ENCODE data around the gene FAM163B. TPM values are rescaled to one million over a fixed set of nuclear protein-coding genes. Genes with fewer than 3 reads are reported as not detected.

FAM163B gene
- total RNA-seq, 4 donors from 2014 or later = not detected

DNA sequence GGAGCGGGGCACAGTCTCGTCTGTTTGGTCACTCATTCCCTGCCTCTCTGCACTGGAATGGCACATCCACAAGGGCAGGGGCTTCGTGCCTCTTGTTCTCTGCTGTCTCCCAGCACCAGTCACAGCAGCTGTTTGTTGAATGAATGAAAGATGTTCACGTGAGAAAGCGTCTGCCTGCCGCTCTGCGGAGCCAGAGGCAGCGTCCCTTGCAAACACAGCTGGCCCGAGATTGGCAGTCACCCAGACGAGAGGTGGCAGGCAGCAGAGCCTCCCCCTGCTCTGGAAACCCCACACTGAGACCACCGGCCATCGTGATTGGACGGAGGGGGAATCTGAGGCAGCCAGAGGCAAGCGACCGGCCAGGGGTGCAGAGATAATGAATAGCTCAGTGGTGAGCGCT lies 6.0 kb upstream of the FAM163B start:
- no peaks in the 10 kb centered on the region for H3K36me3 ChIP-seq
- WGBS = 28% methylated on average over 15 of the region's 16 CpGs
- no peak for DNase-seq (ENCODE audit: extremely low spot score)
- no peak overlapping the region for H3K27ac ChIP-seq (replicated peaks in 1 of 4)
- TF ChIP-seq POLR2AphosphoS5 (IDR thresholded peaks at IDR 0.05) (no peak), EP300 (IDR thresholded peaks at IDR 0.05) (no peak), POLR2A (IDR thresholded peaks at IDR 0.05; ENCODE audit: low read depth) (no peak)
- TF ChIP-seq, protein P1, sequence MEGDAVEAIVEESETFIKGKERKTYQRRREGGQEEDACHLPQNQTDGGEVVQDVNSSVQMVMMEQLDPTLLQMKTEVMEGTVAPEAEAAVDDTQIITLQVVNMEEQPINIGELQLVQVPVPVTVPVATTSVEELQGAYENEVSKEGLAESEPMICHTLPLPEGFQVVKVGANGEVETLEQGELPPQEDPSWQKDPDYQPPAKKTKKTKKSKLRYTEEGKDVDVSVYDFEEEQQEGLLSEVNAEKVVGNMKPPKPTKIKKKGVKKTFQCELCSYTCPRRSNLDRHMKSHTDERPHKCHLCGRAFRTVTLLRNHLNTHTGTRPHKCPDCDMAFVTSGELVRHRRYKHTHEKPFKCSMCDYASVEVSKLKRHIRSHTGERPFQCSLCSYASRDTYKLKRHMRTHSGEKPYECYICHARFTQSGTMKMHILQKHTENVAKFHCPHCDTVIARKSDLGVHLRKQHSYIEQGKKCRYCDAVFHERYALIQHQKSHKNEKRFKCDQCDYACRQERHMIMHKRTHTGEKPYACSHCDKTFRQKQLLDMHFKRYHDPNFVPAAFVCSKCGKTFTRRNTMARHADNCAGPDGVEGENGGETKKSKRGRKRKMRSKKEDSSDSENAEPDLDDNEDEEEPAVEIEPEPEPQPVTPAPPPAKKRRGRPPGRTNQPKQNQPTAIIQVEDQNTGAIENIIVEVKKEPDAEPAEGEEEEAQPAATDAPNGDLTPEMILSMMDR (IDR thresholded peaks at IDR 0.05) = no peak
- no peak overlapping the region for H3K4me3 ChIP-seq
- intact Hi-C loops (cut with DNase I) = no loop called here
- no peaks in the 10 kb centered on the region for H3K9me3 ChIP-seq
- peaks cover 2 to 96% (median 5%) of the 10 kb centered on the region in 4 donors for H3K27me3 ChIP-seq
- H3K4me1 ChIP-seq = no peaks in the 10 kb centered on the region

DNA sequence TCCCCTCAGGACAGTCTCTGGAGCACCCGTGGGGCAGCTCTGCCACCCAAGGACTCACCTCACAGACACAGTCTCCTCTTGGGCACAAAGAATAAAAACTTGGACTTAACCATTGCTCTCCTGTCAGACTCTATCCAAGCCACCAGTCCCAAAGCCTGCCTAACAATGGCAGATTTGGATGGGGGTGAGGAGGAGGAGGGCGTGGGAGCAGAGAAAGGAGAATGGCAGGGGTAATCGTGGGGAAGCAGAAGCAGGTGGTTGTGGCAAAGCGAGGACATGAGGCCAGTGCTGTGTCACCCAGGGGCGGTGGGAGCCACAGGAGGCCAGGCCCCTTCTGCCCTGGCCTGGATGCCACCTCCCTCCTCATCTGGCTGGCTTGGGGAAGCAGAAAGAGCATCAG lies 5.5 kb upstream of the FAM163B start:
- DNase-seq (ENCODE audit: extremely low spot score) = no peak
- no peak overlapping the region for H3K4me3 ChIP-seq
- H3K9me3 ChIP-seq = no peaks in the 10 kb centered on the region
- intact Hi-C loops (cut with DNase I) = no loop called here
- 73% methylated on average over 4 of the region's 5 CpGs for WGBS
- H3K4me1 ChIP-seq = peaks cover 0 to under 1% (median 0%) of the 10 kb centered on the region in 4 donors
- TF ChIP-seq EP300 (IDR thresholded peaks at IDR 0.05) (no peak), POLR2AphosphoS5 (IDR thresholded peaks at IDR 0.05) (no peak), POLR2A (IDR thresholded peaks at IDR 0.05; ENCODE audit: low read depth) (no peak)
- TF ChIP-seq, protein P1 (IDR thresholded peaks at IDR 0.05) = no peak
- H3K27ac ChIP-seq (replicated peaks in 1 of 4) = no peak overlapping the region
- no peaks in the 10 kb centered on the region for H3K36me3 ChIP-seq
- peaks cover 2 to 98% (median 9%) of the 10 kb centered on the region in 4 donors for H3K27me3 ChIP-seq

- Histone ChIP-seq H3K27ac (replicated peaks in 1 of 4) (no peak overlapping the region), H3K4me3 (no peak overlapping the region)
- 69% methylated on average over 9 of the region's 10 CpGs for WGBS
Measured at GRCh38 chr9:133614056-133614455, 4.9 kb upstream of the FAM163B start.

GRCh38 chr9:133613432-133613831 lies 4.2 kb upstream of the FAM163B start:
- Histone ChIP-seq H3K4me3 (no peak overlapping the region), H3K9me3 (no peaks in the 10 kb centered on the region), H3K36me3 (no peaks in the 10 kb centered on the region), H3K27me3 (peaks cover 2 to 100% (median 19%) of the 10 kb centered on the region in 4 donors), H3K27ac (replicated peaks in 1 of 4) (no peak overlapping the region), H3K4me1 (peaks cover 0 to 12% (median 4%) of the 10 kb centered on the region in 4 donors)
- no peak for DNase-seq (ENCODE audit: extremely low spot score)
- intact Hi-C loops (cut with DNase I) = no loop called here
- TF ChIP-seq POLR2AphosphoS5 (IDR thresholded peaks at IDR 0.05) (no peak), EP300 (IDR thresholded peaks at IDR 0.05) (no peak), POLR2A (IDR thresholded peaks at IDR 0.05; ENCODE audit: low read depth) (no peak)
- TF ChIP-seq, protein P1 (IDR thresholded peaks at IDR 0.05) = no peak
- 80% methylated on average over 16 of the region's 16 CpGs for WGBS

More at GRCh38 chr9:133614056-133614455, 4.9 kb upstream of the FAM163B start:
- TF ChIP-seq, protein P1 (IDR thresholded peaks at IDR 0.05) = no peak
- TF ChIP-seq EP300 (IDR thresholded peaks at IDR 0.05) (no peak), POLR2A (IDR thresholded peaks at IDR 0.05; ENCODE audit: low read depth) (no peak), POLR2AphosphoS5 (IDR thresholded peaks at IDR 0.05) (no peak)
- DNase-seq (ENCODE audit: extremely low spot score) = no peak
- Histone ChIP-seq H3K27me3 (peaks cover 2 to 98% (median 13%) of the 10 kb centered on the region in 4 donors), H3K36me3 (no peaks in the 10 kb centered on the region), H3K9me3 (no peaks in the 10 kb centered on the region), H3K4me1 (peaks cover 0 to 7% (median under 1%) of the 10 kb centered on the region in 4 donors)
- intact Hi-C loops (cut with DNase I) = no loop called here

DNA sequence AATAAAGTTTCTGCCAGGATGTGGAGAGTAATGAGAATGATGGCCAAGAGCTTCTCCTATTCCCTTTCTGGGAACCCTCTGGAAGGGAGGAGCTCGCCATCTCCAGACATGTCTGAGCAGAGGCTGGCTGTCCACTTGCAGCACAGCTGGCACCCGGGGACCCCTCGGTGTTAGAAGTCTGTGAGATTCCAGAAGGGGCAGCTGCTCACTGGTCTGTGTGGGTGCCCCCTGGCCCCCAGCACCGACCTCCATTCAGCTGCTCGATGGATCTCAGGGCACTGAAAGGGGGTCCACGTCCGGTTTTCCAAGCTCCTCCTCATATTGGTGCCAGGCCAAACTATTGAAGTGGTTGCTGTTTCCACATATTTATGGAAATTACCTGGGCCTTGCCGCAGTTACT lies 3.6 kb upstream of the FAM163B start:
- H3K27me3 ChIP-seq = peaks cover 2 to 100% (median 22%) of the 10 kb centered on the region in 4 donors
- intact Hi-C loops (cut with DNase I) = no loop called here

More for the DNA sequence above, 3.6 kb upstream of the FAM163B start:
- Histone ChIP-seq H3K36me3 (no peaks in the 10 kb centered on the region), H3K27ac (replicated peaks in 1 of 4) (no peak overlapping the region), H3K4me3 (no peak overlapping the region), H3K4me1 (peaks cover 0 to 12% (median 4%) of the 10 kb centered on the region in 4 donors), H3K9me3 (no peaks in the 10 kb centered on the region)
- DNase-seq (ENCODE audit: extremely low spot score) = no peak
- 69% methylated on average over 8 of the region's 8 CpGs for WGBS
- TF ChIP-seq POLR2AphosphoS5 (IDR thresholded peaks at IDR 0.05) (no peak), EP300 (IDR thresholded peaks at IDR 0.05) (no peak), POLR2A (IDR thresholded peaks at IDR 0.05; ENCODE audit: low read depth) (no peak)
- TF ChIP-seq, protein P1 (IDR thresholded peaks at IDR 0.05) = no peak
